Measurements from ENCODE around the gene GSN.

- TF ChIP-seq POLR2A (IDR thresholded peaks at IDR 0.05): no peak
- TF ChIP-seq CTCF (IDR thresholded peaks at IDR 0.05): no peak
Observed at GRCh38 chr9:121354762-121355161, 86.8 kb downstream of the GSN start.

All from Peyer's patch (tissue), 4 donors.